Amygdala (tissue), 56 donors: ENCODE measurements around the gene MGRN1.

ENCODE experiments used
- DNase-seq, 56 donors: peaks; one replicate each; lab custom pipeline; 2025; lab: John Stamatoyannopoulos, UW

The MGRN1 gene

GRCh38 chr16:4603624-4604170 is 20.9 kb upstream of the MGRN1 start:
- no peak for DNase-seq

- DNase-seq = no peak
Measured at GRCh38 chr16:4604401-4604800, 20.2 kb upstream of the MGRN1 start.

- no peak for DNase-seq
Measured at GRCh38 chr16:4606354-4606753, 18.3 kb upstream of the MGRN1 start.

GRCh38 chr16:4607841-4608703 is 16.6 kb upstream of the MGRN1 start:
- no peak for DNase-seq

GRCh38 chr16:4608704-4608980 is 16.0 kb upstream of the MGRN1 start:
- DNase-seq = no peak

- no peak for DNase-seq
Measured at GRCh38 chr16:4609200-4610010, 15.2 kb upstream of the MGRN1 start.

GRCh38 chr16:4610011-4611005 is 14.3 kb upstream of the MGRN1 start:
- no peak for DNase-seq

- DNase-seq = no peak
Measured at GRCh38 chr16:4611337-4612021, 13.1 kb upstream of the MGRN1 start.

- no peak for DNase-seq
Measured at GRCh38 chr16:4612474-4612931, 12.1 kb upstream of the MGRN1 start.

GRCh38 chr16:4612977-4613635 is 11.5 kb upstream of the MGRN1 start:
- DNase-seq = no peak

GRCh38 chr16:4613636-4614570 is 10.7 kb upstream of the MGRN1 start:
- peak in 10 of 56 donors; percentile 8 to 43 (median 19) for DNase-seq

GRCh38 chr16:4614571-4615383 is 9.8 kb upstream of the MGRN1 start, which contains the start of gene UBALD1:
Gene UBALD1 (minus strand): TSS chr16:4614888. CDS start chr16:4614797, 91 bp downstream.
- DNase-seq = peak in 53 of 56 donors; percentile 33 to 88 (median 68)

- DNase-seq = peak in 2 of 56 donors; percentile 41 to 53
Measured at GRCh38 chr16:4615384-4616046, 9.1 kb upstream of the MGRN1 start.

GRCh38 chr16:4616047-4616811 is 8.4 kb upstream of the MGRN1 start:
- DNase-seq = peak; percentile 85 to 100 (median 99)

GRCh38 chr16:4617880-4618279 is 6.7 kb upstream of the MGRN1 start:
- DNase-seq = no peak
